IMR-90 (cell line): ENCODE measurements around the gene DPPA2. TPM values are rescaled to one million over a fixed set of nuclear protein-coding genes. Genes with fewer than 3 reads are reported as not detected.

Experiments used
- ATAC-seq: fragments of 200-7000 bp; cut with Tn5 transposase; 2 replicates; pipeline ENCODE4 v1.9.1; 2020; ENCODE audit warnings: low read depth, mild to moderate bottlenecking, moderate library complexity
- BruUV-seq: library from RNA; stranded (reverse); fragments of 400-500 nt; replicated peaks from 2 replicates; lab custom pipeline; 2021; lab: Mats Ljungman, UMichigan
- CTCF ChIA-PET: fragments of 300-600 bp; formaldehyde crosslinking; extraction: SDS; loops from one replicate; lab custom pipeline; 2021; ENCODE audit warnings: antibody characterized with exemption; lab: Yijun Ruan, JAX
- POLR2A ChIA-PET: fragments of 300-600 bp; sonication (Branson Sonifier 250); formaldehyde crosslinking; loops from one replicate; lab custom pipeline; 2022; ENCODE audit warnings: antibody characterized with exemption; ENCODE audit not compliant: unreplicated experiment; lab: Charles Lee
- DNase-seq: peaks from one replicate; pipeline ENCODE4 v3.0.0; 2013
- H2AFZ ChIP-seq: replicated peaks from 2 replicates; pipeline ENCODE3; 2013; ENCODE audit warnings: low read length, mild to moderate bottlenecking; ENCODE audit not compliant: poor library complexity
- H2AK5ac ChIP-seq: 2 replicates; pipeline ENCODE4 v1.6.1; 2013; ENCODE audit warnings: low read depth, low read length, inconsistent platforms
- H2AK9ac ChIP-seq: replicated peaks from 2 replicates; pipeline ENCODE3; 2013; ENCODE audit warnings: mild to moderate bottlenecking, low read depth, low read length, moderate library complexity; ENCODE audit not compliant: poor library complexity
- H2BK120ac ChIP-seq: 2 replicates; pipeline ENCODE4 v1.6.1; 2013; ENCODE audit warnings: low read depth, low read length, inconsistent platforms
- H2BK15ac ChIP-seq: 3 replicates; pipeline ENCODE4 v1.6.1; 2013; ENCODE audit warnings: low read depth, low read length, inconsistent platforms
- H2BK20ac ChIP-seq: 2 replicates; pipeline ENCODE4 v1.6.1; 2013; ENCODE audit warnings: low read depth, mild to moderate bottlenecking, inconsistent platforms, low read length, moderate library complexity
- H2BK5ac ChIP-seq: 2 replicates; pipeline ENCODE4 v1.6.1; 2013; ENCODE audit warnings: mild to moderate bottlenecking, low read depth, low read length, inconsistent platforms; ENCODE audit not compliant: poor library complexity, severe bottlenecking
- H3K14ac ChIP-seq: replicated peaks from 2 replicates; pipeline ENCODE4 v1.6.1; 2013; ENCODE audit warnings: low read depth, low read length, inconsistent platforms
- H3K18ac ChIP-seq: 2 replicates; pipeline ENCODE4 v1.6.1; 2013; ENCODE audit warnings: low read depth, low read length, control low read depth
- H3K23ac ChIP-seq: 2 replicates; pipeline ENCODE4 v1.6.1; 2013; ENCODE audit warnings: low read depth, low read length, inconsistent platforms
- H3K27ac ChIP-seq: 2 replicates; pipeline ENCODE4 v1.5.1; 2013; ENCODE audit warnings: mild to moderate bottlenecking, control low read depth, low read length; ENCODE audit not compliant: insufficient read depth
- H3K27me3 ChIP-seq: 2 replicates; pipeline ENCODE4 v1.6.1; 2013; ENCODE audit warnings: low read length; ENCODE audit not compliant: control insufficient read depth, insufficient read depth
- H3K36me3 ChIP-seq: 2 replicates; pipeline ENCODE4 v1.6.1; 2013; ENCODE audit warnings: low read length, mixed read lengths; ENCODE audit not compliant: control insufficient read depth, insufficient read depth
- H3K4ac ChIP-seq: 2 replicates; pipeline ENCODE4 v1.6.1; 2013; ENCODE audit warnings: low read depth, low read length, inconsistent platforms
- H3K4me1 ChIP-seq: 2 replicates; pipeline ENCODE4 v1.6.1; 2013; ENCODE audit warnings: low read length, mixed read lengths; ENCODE audit not compliant: control insufficient read depth, insufficient read depth
- H3K4me2 ChIP-seq: 2 replicates; pipeline ENCODE4 v1.6.1; 2013; ENCODE audit warnings: low read depth, mild to moderate bottlenecking, control low read depth, low read length, moderate library complexity
- H3K4me3 ChIP-seq: 2 replicates; pipeline ENCODE4 v1.5.1; 2013; ENCODE audit warnings: low read depth, mild to moderate bottlenecking, control low read depth, low read length, moderate library complexity; ENCODE audit not compliant: insufficient read depth
- H3K56ac ChIP-seq: 2 replicates; pipeline ENCODE4 v1.6.1; 2013; ENCODE audit warnings: low read length, inconsistent platforms; ENCODE audit not compliant: insufficient read depth; ENCODE audit errors: extremely low read depth
- H3K79me1 ChIP-seq, 2 experiments: 2 replicates each; pipeline ENCODE4 v1.6.1; 2013; ENCODE audit warnings: low read length in 2 of 2, inconsistent platforms in 1 of 2, low read depth in 1 of 2
- H3K9ac ChIP-seq: 2 replicates; pipeline ENCODE4 v1.6.1; 2013; ENCODE audit warnings: low read depth, low read length, control low read depth
- H3K9me1 ChIP-seq: 2 replicates; pipeline ENCODE4 v1.6.1; 2013; ENCODE audit warnings: low read length, inconsistent platforms; ENCODE audit not compliant: insufficient read depth
- H3K9me3 ChIP-seq: 2 replicates; pipeline ENCODE4 v1.6.1; 2013; ENCODE audit warnings: low read length; ENCODE audit not compliant: control insufficient read depth, insufficient read depth
- H4K20me1 ChIP-seq: 2 replicates; pipeline ENCODE4 v1.6.1; 2013; ENCODE audit warnings: low read length, inconsistent platforms; ENCODE audit not compliant: insufficient read depth
- H4K5ac ChIP-seq: 2 replicates; pipeline ENCODE4 v1.6.1; 2013; ENCODE audit warnings: mild to moderate bottlenecking, low read depth, low read length, control low read depth
- H4K8ac ChIP-seq, 2 experiments: 2 replicates each; pipeline ENCODE4 v1.6.1; 2013; ENCODE audit warnings: low read depth in 2 of 2, low read length in 2 of 2, control low read depth in 1 of 2, inconsistent platforms in 1 of 2
- H4K91ac ChIP-seq: 2 replicates; pipeline ENCODE4 v1.6.1; 2013; ENCODE audit warnings: low read depth, low read length, inconsistent platforms; ENCODE audit not compliant: insufficient read depth
- BHLHE40 ChIP-seq: fragments of 150-350 bp; IDR thresholded peaks from 2 replicates; pipeline ENCODE4 v1.6.1; 2016; ENCODE audit warnings: mild to moderate bottlenecking, low read depth, low read length
- WGBS, 2 experiments: methylation state at CpG; one replicate each; pipeline versions ENCODE4 v1.1.5 to v1.1.7; 2013; ENCODE audit warnings: missing lambda C conversion rate in 2 of 2; ENCODE audit not compliant: insufficient read length in 1 of 2; ENCODE audit errors: extremely low coverage in 2 of 2; 5-methylcytosine and 5-hydroxymethylcytosine counted together
- dilution Hi-C: fragments of 300-500 bp; cut with HindIII; formaldehyde crosslinking; loops from one replicate; pipeline ENCODE4 v1.14.3; 2018; ENCODE audit warnings: low sequenced_read_pairs; ENCODE audit not compliant: unreplicated experiment
- in situ Hi-C: fragments of 300-500 bp; cut with MboI; formaldehyde crosslinking; loops from 3 replicates; pipeline ENCODE4 v1.14.3; 2019; ENCODE audit warnings: low sequenced_read_pairs, inconsistent platforms, mixed read lengths
- intact Hi-C: fragments of 100-400 bp; cut with micrococcal nuclease; formaldehyde crosslinking; loops from 2 replicates; pipeline ENCODE4 v1.10.0; 2022
- polyA plus RNA-seq, 3 experiments: library from polyadenylated mRNA; depleted of rRNA; stranded (reverse); fragments of >200 nt; gene quantifications; 2 replicates each; pipeline ENCODE4 v1.2.3, GENCODE V29; 2012; ENCODE audit warnings: low replicate concordance in 1 of 3
- total RNA-seq: library from RNA; depleted of rRNA; stranded (reverse); fragments of >200 nt; gene quantifications from 2 replicates; pipeline ENCODE4 v1.2.3, GENCODE V29; 2012

The DPPA2 gene
- total and polyA plus RNA-seq, 2 of the 4 experiments (the other 2 are of a cell fraction): not detected

- no peaks in the 10 kb centered on the region for H3K27me3 ChIP-seq
These were observed 46.6 kb downstream of the DPPA2 start for GRCh38 chr3:109269577-109270275.

More at GRCh38 chr3:109269577-109270275, 46.6 kb downstream of the DPPA2 start:
- Histone ChIP-seq H2BK120ac (no peak overlapping the region), H3K4me3 (no peak overlapping the region), H3K18ac (no peak overlapping the region), H4K8ac (no peak overlapping the region), H3K9me3 (peaks cover 2% of the 10 kb centered on the region; the same call in 1 of the 2 replicates), H3K9me1 (no peaks in the 10 kb centered on the region), H4K20me1 (no peaks in the 10 kb centered on the region), H4K5ac (no peak overlapping the region), H2BK15ac (no peak overlapping the region), H3K14ac (no peak overlapping the region), H2BK5ac (no peak overlapping the region), H3K4ac (no peak overlapping the region), H2AK5ac (no peak overlapping the region), H3K56ac (no peak overlapping the region), H2BK20ac (no peak overlapping the region), H2AFZ (no peak overlapping the region), H3K9ac (no peak overlapping the region), H4K91ac (no peak overlapping the region), H3K4me1 (no peaks in the 10 kb centered on the region), H2AK9ac (no peak overlapping the region), H3K4me2 (no peak overlapping the region), H3K79me1 (no peaks in the 10 kb centered on the region), H3K36me3 (no peaks in the 10 kb centered on the region), H3K23ac (no peak overlapping the region), H3K27ac (no peak overlapping the region)
- in situ Hi-C loops: no loop called here
- ChIA-PET POLR2A (no interaction called here), CTCF (no interaction called here)
- dilution Hi-C loops: no loop called here
- BruUV-seq: no TSS peak
- ATAC-seq (no peak), DNase-seq (no peak)
- WGBS, 2 experiments: no CpG with 5 or more reads among the region's 6 CpGs
- intact Hi-C loops: no loop called here
- no peak for TF ChIP-seq BHLHE40
